Natural killer cell (primary cell): ENCODE results near the gene GLTPD2. TPM values are rescaled to one million over a fixed set of nuclear protein-coding genes. Genes with fewer than 3 reads are reported as not detected.

Experiments used
- ATAC-seq, 3 donors: fragments of 150-1000 bp in 2 of 3; fragments of 200-7000 bp in 1 of 3; cut with Tn5 transposase; 1 replicate in 1 of 3; 2 replicates in 2 of 3; pipeline ENCODE4 v1.10.0; 2021; ENCODE audit warnings: mild to moderate bottlenecking in 2 of 3, moderate library complexity in 2 of 3
- DNase-seq, 2 donors: peaks; one replicate each; pipeline versions ENCODE4 v3.0.0 to v3.0.0-alpha.2; 2013 to 2021; ENCODE audit warnings: mixed read lengths in 1 of 2
- H3K27ac ChIP-seq: one replicate; pipeline ENCODE4 v1.5.1; 2013; ENCODE audit warnings: mild to moderate bottlenecking, low read length
- H3K27me3 ChIP-seq: one replicate; pipeline ENCODE4 v1.6.1; 2013; ENCODE audit warnings: low read length; ENCODE audit not compliant: control insufficient read depth, insufficient read depth
- H3K36me3 ChIP-seq: one replicate; pipeline ENCODE4 v1.6.1; 2013; ENCODE audit warnings: low read length; ENCODE audit not compliant: control insufficient read depth, insufficient read depth
- H3K4me1 ChIP-seq: one replicate; pipeline ENCODE4 v1.6.1; 2013; ENCODE audit warnings: low read length; ENCODE audit not compliant: control insufficient read depth, insufficient read depth
- H3K4me3 ChIP-seq: one replicate; pipeline ENCODE4 v1.5.1; 2013; ENCODE audit warnings: low read length
- H3K9me3 ChIP-seq: one replicate; pipeline ENCODE4 v1.6.1; 2013; ENCODE audit warnings: low read length; ENCODE audit not compliant: control insufficient read depth, insufficient read depth
- H3K27ac Mint-ChIP-seq, 2 donors: one replicate each; pipeline ENCODE4 v1.8.0; 2022; ENCODE audit warnings: mild to moderate bottlenecking in 2 of 2, mixed read lengths in 2 of 2, moderate library complexity in 1 of 2
- H3K27me3 Mint-ChIP-seq, 2 donors: one replicate each; pipeline ENCODE4 v1.8.0; 2022; ENCODE audit warnings: low read depth in 2 of 2, mixed read lengths in 2 of 2
- H3K36me3 Mint-ChIP-seq: one replicate; pipeline ENCODE4 v1.8.0; 2022; ENCODE audit warnings: mixed read lengths
- H3K4me1 Mint-ChIP-seq, 2 donors: one replicate each; pipeline ENCODE4 v1.8.0; 2022; ENCODE audit warnings: mixed read lengths in 2 of 2
- H3K4me3 Mint-ChIP-seq: one replicate; pipeline ENCODE4 v1.8.0; 2022; ENCODE audit warnings: mild to moderate bottlenecking, moderate library complexity, mixed read lengths
- H3K9me3 Mint-ChIP-seq, 2 donors: one replicate each; pipeline ENCODE4 v1.8.0; 2022; ENCODE audit warnings: mixed read lengths in 2 of 2
- CTCF ChIP-seq: fragments of 200-600 bp; IDR thresholded peaks from one replicate; pipeline ENCODE4 v1.8.0; 2022; ENCODE audit warnings: antibody characterized with exemption
- WGBS: methylation state at CpG from one replicate; pipeline ENCODE4 v1.1.7; 2013; ENCODE audit warnings: missing lambda C conversion rate; ENCODE audit not compliant: insufficient coverage; 5-methylcytosine and 5-hydroxymethylcytosine counted together
- intact Hi-C: fragments of 100-400 bp; cut with micrococcal nuclease; formaldehyde crosslinking; loops from one replicate; pipeline ENCODE4 v1.14.2; 2022
- total RNA-seq, 4 donors: library from RNA; stranded (reverse); fragments of 120-200 nt in 1 of 4; gene quantifications; one replicate each; pipeline versions ENCODE4 v1.2.3 to v1.2.4, GENCODE V29; 2013 to 2022

The GLTPD2 gene
- total RNA-seq, 3 donors from 2014 or later (not counting 1 experiment from before 2014, with no cell fraction given) = not detected

- intact Hi-C loops = loop anchor here (1.0 to 2.0 kb wide), 2 partner anchors 10 to 16 kb away; partner anchors contain the start of gene PSMB6
- no peak for ATAC-seq
- Mint-ChIP-seq H3K36me3 (no peaks in the 10 kb centered on the region), H3K27ac (peak overlapping the region in 1 of 2 donors; percentile 11), H3K4me1 (peaks cover 5 to 6% of the 10 kb centered on the region in 2 donors), H3K27me3 (no peaks in the 10 kb centered on the region), H3K9me3 (no peaks in the 10 kb centered on the region), H3K4me3 (peak overlapping the region; percentile 82)
- no peaks in the 10 kb centered on the region for H3K9me3 ChIP-seq
- no peak for TF ChIP-seq CTCF
- no peaks in the 10 kb centered on the region for H3K27me3 ChIP-seq
- no peak for DNase-seq
- peaks cover 10% of the 10 kb centered on the region for H3K4me1 ChIP-seq
- no peak overlapping the region for H3K27ac ChIP-seq
- peak overlapping the region; percentile 34 for H3K4me3 ChIP-seq
- no peaks in the 10 kb centered on the region for H3K36me3 ChIP-seq
- 1% methylated on average over 11 of the region's 16 CpGs for WGBS
Measured at GRCh38 chr17:4806456-4806776, 17.7 kb downstream of the GLTPD2 start.

- no peaks in the 10 kb centered on the region for H3K9me3 Mint-ChIP-seq
- H3K27me3 ChIP-seq = no peaks in the 10 kb centered on the region
- H3K36me3 Mint-ChIP-seq = no peaks in the 10 kb centered on the region
- intact Hi-C loops = loop anchor here (1.0 to 2.0 kb wide), 2 partner anchors 11 to 16 kb away; partner anchors contain the start of gene PSMB6
- H3K4me1 ChIP-seq = peaks cover 10% of the 10 kb centered on the region
- H3K27me3 Mint-ChIP-seq = no peaks in the 10 kb centered on the region
- H3K27ac ChIP-seq = peak within 1 kb of the TSS; percentile 34
- H3K4me3 Mint-ChIP-seq = peak within 1 kb of the TSS; percentile 85
- H3K9me3 ChIP-seq = no peaks in the 10 kb centered on the region
- ATAC-seq = peak; percentile 99 to 100 (median 99)
- no peak for TF ChIP-seq CTCF
- H3K36me3 ChIP-seq = no peaks in the 10 kb centered on the region
- WGBS = under 1% methylated on average over 106 of the region's 106 CpGs
- H3K4me3 ChIP-seq = peak within 1 kb of the TSS; percentile 50
- H3K27ac Mint-ChIP-seq = peak within 1 kb of the TSS in 1 of 2 donors; percentile 11
- H3K4me1 Mint-ChIP-seq = peaks cover 5 to 6% of the 10 kb centered on the region in 2 donors
- peak; percentile 84 to 92 for DNase-seq
Measured at GRCh38 chr17:4806777-4807604, 18.2 kb downstream of the GLTPD2 start, which contains the start of gene PLD2. TSS of gene PLD2 (plus strand) at chr17:4807152. CDS start at chr17:4807773, 621 bp downstream.

GRCh38 chr17:4807605-4808377 lies 19.0 kb downstream of the GLTPD2 start:
- no peak overlapping the region for H3K27ac ChIP-seq
- H3K36me3 Mint-ChIP-seq = no peaks in the 10 kb centered on the region
- TF ChIP-seq CTCF = no peak

More at GRCh38 chr17:4807605-4808377, 19.0 kb downstream of the GLTPD2 start:
- H3K27ac Mint-ChIP-seq = peak overlapping the region in 1 of 2 donors; percentile 3
- intact Hi-C loops = loop anchor here (2.0 kb wide), 1 partner anchor 17 kb away; no protein-coding TSS in a partner anchor
- Histone ChIP-seq H3K9me3 (no peaks in the 10 kb centered on the region), H3K4me3 (no peak overlapping the region), H3K27me3 (no peaks in the 10 kb centered on the region), H3K4me1 (peaks cover 10% of the 10 kb centered on the region), H3K36me3 (no peaks in the 10 kb centered on the region)
- no peaks in the 10 kb centered on the region for H3K27me3 Mint-ChIP-seq
- ATAC-seq (no peak), DNase-seq (no peak)
- WGBS = 48% methylated on average over 32 of the region's 32 CpGs
- H3K4me3 Mint-ChIP-seq = peak overlapping the region; percentile 85
- H3K9me3 Mint-ChIP-seq = no peaks in the 10 kb centered on the region
- H3K4me1 Mint-ChIP-seq = peaks cover 5 to 6% of the 10 kb centered on the region in 2 donors
